ENCODE measurements around the gene TMEM259.
A peak's percentile ranks its signal among the peaks of the same experiment; 100 is the strongest.

The TMEM259 gene

DNA sequence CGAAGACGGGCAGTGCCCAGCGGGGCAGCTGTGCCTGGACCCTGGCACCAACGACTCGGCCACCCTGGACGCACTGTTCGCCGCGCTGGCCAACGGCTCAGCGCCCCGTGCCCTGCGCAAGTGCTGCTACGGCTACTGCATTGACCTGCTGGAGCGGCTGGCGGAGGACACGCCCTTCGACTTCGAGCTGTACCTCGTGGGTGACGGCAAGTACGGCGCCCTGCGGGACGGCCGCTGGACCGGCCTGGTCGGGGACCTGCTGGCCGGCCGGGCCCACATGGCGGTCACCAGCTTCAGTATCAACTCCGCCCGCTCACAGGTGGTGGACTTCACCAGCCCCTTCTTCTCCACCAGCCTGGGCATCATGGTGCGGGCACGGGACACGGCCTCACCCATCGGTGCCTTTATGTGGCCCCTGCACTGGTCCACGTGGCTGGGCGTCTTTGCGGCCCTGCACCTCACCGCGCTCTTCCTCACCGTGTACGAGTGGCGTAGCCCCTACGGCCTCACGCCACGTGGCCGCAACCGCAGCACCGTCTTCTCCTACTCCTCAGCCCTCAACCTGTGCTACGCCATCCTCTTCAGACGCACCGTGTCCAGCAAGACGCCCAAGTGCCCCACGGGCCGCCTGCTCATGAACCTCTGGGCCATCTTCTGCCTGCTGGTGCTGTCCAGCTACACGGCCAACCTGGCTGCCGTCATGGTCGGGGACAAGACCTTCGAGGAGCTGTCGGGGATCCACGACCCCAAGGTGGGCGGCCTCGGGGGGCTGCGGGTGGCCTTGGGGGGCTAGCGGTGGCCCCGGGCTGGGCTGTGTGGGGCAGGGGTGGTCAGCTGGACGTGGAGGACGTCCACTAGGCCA is 15.9 kb downstream of the TMEM259 start:
- Histone ChIP-seq H3K4me1 (ENCODE audit: insufficient read depth, low read length) (peaks cover 9% of the 10 kb centered on the region), H2AFZ (ENCODE audit: low read depth, low read length) (no peak overlapping the region), H3K4me3 (ENCODE audit: low read length) (no peak overlapping the region), H3K9me3 (ENCODE audit: low read length) (no peaks in the 10 kb centered on the region), H3K27me3 (ENCODE audit: insufficient read depth, low read length) (peaks cover 10% of the 10 kb centered on the region), H3K36me3 (ENCODE audit: insufficient read depth, low read length) (peaks cover 6% of the 10 kb centered on the region)

- Histone ChIP-seq H3K27me3 (ENCODE audit: insufficient read depth, low read length) (peaks cover 12% of the 10 kb centered on the region), H3K4me3 (ENCODE audit: low read length) (no peak overlapping the region), H3K36me3 (ENCODE audit: insufficient read depth, low read length) (no peaks in the 10 kb centered on the region), H3K9me3 (ENCODE audit: low read length) (no peaks in the 10 kb centered on the region), H2AFZ (ENCODE audit: low read depth, low read length) (no peak overlapping the region), H3K4me1 (ENCODE audit: insufficient read depth, low read length) (peaks cover 9% of the 10 kb centered on the region)
Observed at GRCh38 chr19:1004204-1004802, 16.6 kb downstream of the TMEM259 start.

- H2AFZ ChIP-seq (ENCODE audit: low read depth, low read length), result no peak overlapping the region
- peaks cover 9% of the 10 kb centered on the region for H3K4me1 ChIP-seq (ENCODE audit: insufficient read depth, low read length)
- H3K27me3 ChIP-seq (ENCODE audit: insufficient read depth, low read length), result peaks cover 20% of the 10 kb centered on the region
- H3K4me3 ChIP-seq (ENCODE audit: low read length), result no peak overlapping the region
- H3K9me3 ChIP-seq (ENCODE audit: low read length), result no peaks in the 10 kb centered on the region
- no peaks in the 10 kb centered on the region for H3K36me3 ChIP-seq (ENCODE audit: insufficient read depth, low read length)
Observed at GRCh38 chr19:1003283-1003682, 17.6 kb downstream of the TMEM259 start.

DNA sequence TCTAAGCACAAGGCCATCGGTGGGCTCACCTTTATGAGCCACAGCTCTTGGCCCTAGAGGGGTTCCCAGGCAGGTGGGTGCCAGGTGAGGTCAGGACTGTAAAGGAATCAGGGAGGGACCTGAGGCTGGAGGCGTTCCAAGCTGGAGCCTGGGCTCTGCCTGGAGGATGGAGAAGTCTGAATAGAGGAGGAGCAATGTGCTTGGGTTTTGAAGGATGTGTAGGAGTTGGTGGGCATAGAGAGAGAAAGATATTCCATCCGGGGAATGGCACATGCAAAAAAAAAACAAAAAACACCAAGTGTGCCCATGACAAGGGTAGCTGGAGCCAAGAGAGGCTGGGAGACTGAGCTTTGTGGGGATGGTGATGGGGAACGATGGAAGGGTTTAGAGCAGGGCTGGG is 18.3 kb downstream of the TMEM259 start:
- Histone ChIP-seq H3K36me3 (ENCODE audit: insufficient read depth, low read length) (no peaks in the 10 kb centered on the region), H3K9me3 (ENCODE audit: low read length) (no peaks in the 10 kb centered on the region), H3K4me3 (ENCODE audit: low read length) (no peak overlapping the region), H3K4me1 (ENCODE audit: insufficient read depth, low read length) (peaks cover 9% of the 10 kb centered on the region), H3K27me3 (ENCODE audit: insufficient read depth, low read length) (peaks cover 20% of the 10 kb centered on the region), H2AFZ (ENCODE audit: low read depth, low read length) (no peak overlapping the region)

DNA sequence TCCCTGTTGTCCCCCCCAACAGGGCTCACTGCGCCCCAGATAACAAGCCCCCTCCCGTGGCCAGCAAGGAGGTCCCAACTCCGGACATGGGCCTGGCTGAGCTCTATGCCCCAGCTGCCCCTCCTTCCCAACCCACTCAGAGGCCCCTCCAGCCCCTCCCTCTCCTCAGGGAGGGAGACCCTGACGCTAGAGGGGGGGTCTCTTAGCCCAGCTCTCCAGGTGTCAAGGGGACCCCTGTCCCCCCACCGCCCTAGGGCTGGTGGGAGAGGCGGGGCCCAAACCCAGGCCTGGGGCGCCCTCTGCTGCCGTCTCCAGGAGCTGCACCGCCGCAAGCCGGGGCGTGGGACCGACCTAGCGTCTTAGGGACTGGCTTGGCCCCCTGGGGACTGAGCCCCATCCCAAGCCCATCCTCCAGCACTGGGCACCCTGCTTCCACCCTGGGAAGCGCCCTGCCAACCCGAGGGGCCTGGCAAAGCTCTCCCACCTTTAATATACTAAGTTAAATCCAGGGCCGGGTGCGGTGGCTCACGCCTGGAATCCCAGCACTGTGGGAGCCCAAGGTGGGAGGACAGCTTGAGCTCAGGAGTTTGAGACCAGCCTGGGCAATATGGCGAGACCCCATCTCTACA is 19.3 kb downstream of the TMEM259 start:
- H3K27me3 ChIP-seq (ENCODE audit: insufficient read depth, low read length), result peaks cover 20% of the 10 kb centered on the region

GRCh38 chr19:1000591-1001537 is 20.1 kb downstream of the TMEM259 start:
- H3K36me3 ChIP-seq (ENCODE audit: insufficient read depth, low read length), result no peaks in the 10 kb centered on the region
- H3K9me3 ChIP-seq (ENCODE audit: low read length), result no peaks in the 10 kb centered on the region
- peaks cover 20% of the 10 kb centered on the region for H3K27me3 ChIP-seq (ENCODE audit: insufficient read depth, low read length)
- peaks cover 9% of the 10 kb centered on the region for H3K4me1 ChIP-seq (ENCODE audit: insufficient read depth, low read length)
- no peak overlapping the region for H2AFZ ChIP-seq (ENCODE audit: low read depth, low read length)
- peak overlapping the region; percentile 39 for H3K4me3 ChIP-seq (ENCODE audit: low read length)

More for the DNA sequence above, 19.3 kb downstream of the TMEM259 start:
- no peak overlapping the region for H3K4me3 ChIP-seq (ENCODE audit: low read length)
- no peaks in the 10 kb centered on the region for H3K9me3 ChIP-seq (ENCODE audit: low read length)
- no peak overlapping the region for H2AFZ ChIP-seq (ENCODE audit: low read depth, low read length)
- H3K4me1 ChIP-seq (ENCODE audit: insufficient read depth, low read length), result peaks cover 9% of the 10 kb centered on the region
- H3K36me3 ChIP-seq (ENCODE audit: insufficient read depth, low read length), result no peaks in the 10 kb centered on the region

DNA sequence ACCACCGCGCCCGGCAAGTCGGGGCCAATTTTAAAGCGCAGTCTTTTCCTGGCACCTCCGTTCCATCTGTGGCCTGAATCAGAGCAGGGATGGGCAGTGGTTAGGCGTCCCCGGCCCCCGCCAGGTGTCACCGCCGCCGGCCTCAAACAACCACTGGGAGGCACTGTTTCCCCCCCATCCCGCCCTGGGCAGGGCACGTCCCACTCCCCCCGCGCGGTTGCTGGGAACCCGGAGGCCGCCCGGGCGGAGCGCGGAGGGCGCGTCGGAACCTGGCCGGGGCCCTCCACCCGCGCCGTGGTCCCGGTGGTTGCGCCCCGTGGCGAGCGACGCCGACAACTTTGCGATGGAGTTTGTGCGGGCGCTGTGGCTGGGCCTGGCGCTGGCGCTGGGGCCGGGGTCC is 20.8 kb downstream of the TMEM259 start, which contains the start of gene GRIN3B:
Gene GRIN3B (plus strand): TSS at position 325 of the 400 bp plus-strand sequence. CDS start 19 bp downstream, at position 344.
- H3K27me3 ChIP-seq (ENCODE audit: insufficient read depth, low read length), result peaks cover 20% of the 10 kb centered on the region
- H3K4me3 ChIP-seq (ENCODE audit: low read length), result peak within 1 kb of the TSS; percentile 39

GRCh38 chr19:999379-999719 is 21.6 kb downstream of the TMEM259 start:
- H3K4me1 ChIP-seq (ENCODE audit: insufficient read depth, low read length), result peaks cover 9% of the 10 kb centered on the region
- H3K27me3 ChIP-seq (ENCODE audit: insufficient read depth, low read length), result peaks cover 20% of the 10 kb centered on the region
- no peak overlapping the region for H3K4me3 ChIP-seq (ENCODE audit: low read length)
- H2AFZ ChIP-seq (ENCODE audit: low read depth, low read length), result no peak overlapping the region
- peaks cover 8% of the 10 kb centered on the region for H3K36me3 ChIP-seq (ENCODE audit: insufficient read depth, low read length)
- no peaks in the 10 kb centered on the region for H3K9me3 ChIP-seq (ENCODE audit: low read length)

More for the DNA sequence above, 20.8 kb downstream of the TMEM259 start, which contains the start of gene GRIN3B:
- Histone ChIP-seq H2AFZ (ENCODE audit: low read depth, low read length) (no peak within 1 kb of the TSS), H3K4me1 (ENCODE audit: insufficient read depth, low read length) (peaks cover 9% of the 10 kb centered on the region), H3K9me3 (ENCODE audit: low read length) (no peaks in the 10 kb centered on the region), H3K36me3 (ENCODE audit: insufficient read depth, low read length) (peaks cover 4% of the 10 kb centered on the region)

DNA sequence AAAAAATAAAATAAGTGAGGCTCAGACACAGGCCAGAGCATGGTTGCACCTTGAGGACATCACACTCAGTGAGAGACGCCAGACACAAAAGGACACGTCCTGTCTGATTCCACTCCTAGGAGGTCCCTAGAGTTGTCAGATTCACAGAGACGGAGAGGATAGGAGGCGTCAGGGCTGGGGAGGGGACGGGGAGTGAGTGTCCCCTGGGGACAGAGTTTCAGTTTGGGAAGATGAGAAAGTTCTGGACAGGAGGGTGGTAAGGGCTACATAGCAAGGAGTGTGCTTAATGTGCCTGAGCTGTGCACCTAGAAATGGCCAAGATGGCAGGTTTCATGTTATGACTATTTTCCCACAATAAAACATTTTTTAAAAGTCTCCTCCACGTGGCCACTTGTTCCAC is 22.9 kb downstream of the TMEM259 start:
- H3K9me3 ChIP-seq (ENCODE audit: low read length), result no peaks in the 10 kb centered on the region
- peaks cover 20% of the 10 kb centered on the region for H3K27me3 ChIP-seq (ENCODE audit: insufficient read depth, low read length)

DNA sequence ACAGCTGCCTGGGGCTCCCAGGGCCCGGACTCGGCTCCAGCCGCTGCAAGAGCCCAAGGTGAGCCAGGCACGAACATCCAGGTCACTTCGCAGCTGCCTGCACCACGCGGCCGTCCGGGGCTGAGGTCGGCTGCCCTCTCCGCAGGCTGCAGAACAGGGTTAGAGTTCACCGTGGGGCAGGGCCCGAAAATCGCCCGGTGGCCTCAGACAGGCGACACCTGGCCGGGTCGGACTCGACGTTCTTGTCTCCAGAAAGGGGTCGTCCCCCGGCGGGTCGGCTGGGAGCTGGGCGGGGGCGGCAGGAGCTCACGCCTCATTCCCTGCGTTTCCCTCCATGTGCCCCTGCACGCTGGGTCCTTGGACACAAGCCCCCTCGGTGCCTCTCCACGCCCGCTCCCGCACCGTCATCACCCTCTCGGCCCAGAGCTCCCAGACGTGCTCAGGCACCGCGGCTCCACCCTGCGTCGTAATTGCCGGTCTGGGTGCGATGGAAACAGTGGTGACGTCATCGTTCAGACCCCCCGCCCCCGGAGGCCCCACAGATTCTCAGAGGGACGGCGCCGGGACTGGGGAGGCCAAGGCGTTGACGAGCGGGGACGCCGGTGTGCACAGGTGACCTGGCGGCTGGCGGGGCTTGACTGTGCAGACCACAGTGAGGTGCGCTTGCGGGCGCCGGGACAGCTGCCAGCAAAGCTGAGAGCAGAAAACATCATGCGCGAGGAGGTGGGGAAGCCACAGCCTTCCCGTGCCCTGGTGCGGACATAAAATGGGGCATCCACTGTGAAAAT is 24.7 kb downstream of the TMEM259 start:
- Histone ChIP-seq H3K27me3 (ENCODE audit: insufficient read depth, low read length) (peaks cover 16% of the 10 kb centered on the region), H2AFZ (ENCODE audit: low read depth, low read length) (no peak overlapping the region), H3K36me3 (ENCODE audit: insufficient read depth, low read length) (peaks cover 26% of the 10 kb centered on the region), H3K4me3 (ENCODE audit: low read length) (no peak overlapping the region), H3K9me3 (ENCODE audit: low read length) (no peaks in the 10 kb centered on the region), H3K4me1 (ENCODE audit: insufficient read depth, low read length) (peaks cover 6% of the 10 kb centered on the region)

More for the DNA sequence above, 22.9 kb downstream of the TMEM259 start:
- Histone ChIP-seq H3K4me1 (ENCODE audit: insufficient read depth, low read length) (peaks cover 9% of the 10 kb centered on the region), H3K4me3 (ENCODE audit: low read length) (no peak overlapping the region), H2AFZ (ENCODE audit: low read depth, low read length) (no peak overlapping the region), H3K36me3 (ENCODE audit: insufficient read depth, low read length) (peaks cover 15% of the 10 kb centered on the region)

DNA sequence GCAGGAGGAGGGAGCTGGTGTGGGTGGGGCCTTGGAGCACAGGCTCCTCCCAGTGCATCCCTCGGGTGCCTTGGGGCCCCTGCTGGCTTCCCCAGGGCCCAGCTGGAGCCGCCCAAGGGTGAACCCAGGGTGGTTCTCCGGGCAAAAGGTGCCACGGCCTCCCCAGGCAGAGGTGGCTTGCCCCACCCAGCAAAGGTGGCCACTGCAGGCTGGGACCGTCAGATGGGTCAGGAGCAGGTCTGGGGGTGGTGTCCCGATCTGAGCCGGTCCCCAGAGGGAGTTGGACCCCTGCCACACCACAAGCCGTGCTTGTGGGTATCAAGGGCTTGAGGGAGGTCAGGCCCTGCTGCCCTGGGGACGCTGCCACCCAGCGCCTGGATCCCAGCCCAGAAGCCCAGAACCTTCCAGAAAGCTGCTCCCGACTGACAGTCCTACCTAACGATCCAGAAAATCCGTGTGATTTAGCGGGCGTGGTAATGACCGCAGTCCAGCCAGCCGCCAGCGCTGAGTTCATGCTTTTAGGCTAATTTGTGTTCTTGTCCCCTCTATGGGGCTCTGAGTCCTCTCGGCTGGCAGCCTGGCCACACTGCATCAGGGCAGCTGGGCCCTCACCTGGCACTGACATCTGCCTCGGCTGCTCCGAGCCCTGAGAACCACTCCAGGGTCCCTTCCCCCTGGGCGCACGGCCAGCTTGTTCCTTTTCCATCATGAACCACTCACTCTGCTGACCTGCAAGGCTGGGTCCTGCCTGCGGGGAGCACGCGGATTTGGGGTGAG is 25.7 kb downstream of the TMEM259 start:
- peaks cover 5% of the 10 kb centered on the region for H3K9me3 ChIP-seq (ENCODE audit: low read length)
- H3K36me3 ChIP-seq (ENCODE audit: insufficient read depth, low read length), result peaks cover 35% of the 10 kb centered on the region
- no peak overlapping the region for H3K4me3 ChIP-seq (ENCODE audit: low read length)
- no peak overlapping the region for H2AFZ ChIP-seq (ENCODE audit: low read depth, low read length)
- no peaks in the 10 kb centered on the region for H3K4me1 ChIP-seq (ENCODE audit: insufficient read depth, low read length)
- peaks cover 10% of the 10 kb centered on the region for H3K27me3 ChIP-seq (ENCODE audit: insufficient read depth, low read length)

Measured in neuron (in vitro differentiated cells).